WI38 (cell line): ENCODE results near the gene ZNF544.
A peak's percentile ranks its signal among the peaks of the same experiment; 100 is the strongest.

Experiments used
- H3K4me3 ChIP-seq: 2 replicates; pipeline ENCODE4 v1.5.1; 2011; ENCODE audit warnings: low read depth, mild to moderate bottlenecking, control low read depth, low read length
- TF ChIP-seq, protein P1 (sequence below): IDR thresholded peaks from 2 replicates; pipeline ENCODE4 v1.5.1; 2012; ENCODE audit warnings: low read depth, mild to moderate bottlenecking, control low read depth, low read length

Gene ZNF544

DNA sequence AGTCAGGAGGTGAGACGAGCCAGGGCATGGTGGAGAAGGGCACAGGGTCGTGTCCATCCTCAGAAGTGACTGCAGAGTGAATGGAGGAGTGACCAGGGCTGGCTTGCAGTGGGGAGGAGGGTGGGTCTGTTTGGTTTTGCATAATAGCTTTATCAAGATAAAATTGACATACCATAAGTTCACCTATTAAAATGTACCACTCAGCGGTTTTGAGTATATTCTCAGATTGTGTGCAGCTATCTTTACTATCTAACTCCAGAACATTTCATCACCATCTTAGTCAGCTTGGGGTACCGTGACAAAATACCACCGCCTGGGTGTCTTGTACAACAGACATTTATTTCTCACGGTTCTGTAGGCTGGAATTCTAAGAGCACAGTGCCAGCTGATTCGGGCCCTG is 63.2 kb downstream of the ZNF544 start:
- no peak overlapping the region for H3K4me3 ChIP-seq
- TF ChIP-seq, protein P1, sequence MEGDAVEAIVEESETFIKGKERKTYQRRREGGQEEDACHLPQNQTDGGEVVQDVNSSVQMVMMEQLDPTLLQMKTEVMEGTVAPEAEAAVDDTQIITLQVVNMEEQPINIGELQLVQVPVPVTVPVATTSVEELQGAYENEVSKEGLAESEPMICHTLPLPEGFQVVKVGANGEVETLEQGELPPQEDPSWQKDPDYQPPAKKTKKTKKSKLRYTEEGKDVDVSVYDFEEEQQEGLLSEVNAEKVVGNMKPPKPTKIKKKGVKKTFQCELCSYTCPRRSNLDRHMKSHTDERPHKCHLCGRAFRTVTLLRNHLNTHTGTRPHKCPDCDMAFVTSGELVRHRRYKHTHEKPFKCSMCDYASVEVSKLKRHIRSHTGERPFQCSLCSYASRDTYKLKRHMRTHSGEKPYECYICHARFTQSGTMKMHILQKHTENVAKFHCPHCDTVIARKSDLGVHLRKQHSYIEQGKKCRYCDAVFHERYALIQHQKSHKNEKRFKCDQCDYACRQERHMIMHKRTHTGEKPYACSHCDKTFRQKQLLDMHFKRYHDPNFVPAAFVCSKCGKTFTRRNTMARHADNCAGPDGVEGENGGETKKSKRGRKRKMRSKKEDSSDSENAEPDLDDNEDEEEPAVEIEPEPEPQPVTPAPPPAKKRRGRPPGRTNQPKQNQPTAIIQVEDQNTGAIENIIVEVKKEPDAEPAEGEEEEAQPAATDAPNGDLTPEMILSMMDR = no peak

DNA sequence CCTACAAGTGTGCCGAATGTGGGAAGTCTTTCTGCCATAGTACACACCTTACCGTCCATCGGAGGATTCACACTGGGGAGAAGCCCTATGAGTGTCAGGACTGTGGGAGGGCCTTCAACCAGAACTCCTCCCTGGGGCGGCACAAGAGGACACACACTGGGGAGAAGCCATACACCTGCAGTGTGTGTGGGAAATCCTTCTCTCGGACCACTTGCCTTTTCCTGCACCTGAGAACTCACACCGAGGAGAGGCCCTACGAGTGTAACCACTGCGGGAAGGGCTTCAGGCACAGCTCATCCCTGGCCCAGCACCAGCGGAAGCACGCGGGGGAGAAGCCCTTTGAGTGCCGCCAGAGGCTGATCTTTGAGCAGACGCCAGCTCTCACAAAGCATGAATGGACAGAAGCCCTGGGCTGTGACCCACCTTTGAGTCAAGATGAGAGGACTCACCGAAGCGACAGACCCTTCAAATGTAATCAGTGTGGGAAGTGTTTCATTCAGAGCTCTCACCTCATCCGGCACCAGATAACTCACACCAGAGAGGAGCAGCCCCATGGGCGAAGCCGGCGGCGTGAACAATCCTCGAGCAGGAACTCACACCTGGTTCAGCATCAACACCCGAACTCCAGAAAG is 66.1 kb downstream of the ZNF544 start:
- no peak overlapping the region for H3K4me3 ChIP-seq
- TF ChIP-seq, protein P1 = no peak

DNA sequence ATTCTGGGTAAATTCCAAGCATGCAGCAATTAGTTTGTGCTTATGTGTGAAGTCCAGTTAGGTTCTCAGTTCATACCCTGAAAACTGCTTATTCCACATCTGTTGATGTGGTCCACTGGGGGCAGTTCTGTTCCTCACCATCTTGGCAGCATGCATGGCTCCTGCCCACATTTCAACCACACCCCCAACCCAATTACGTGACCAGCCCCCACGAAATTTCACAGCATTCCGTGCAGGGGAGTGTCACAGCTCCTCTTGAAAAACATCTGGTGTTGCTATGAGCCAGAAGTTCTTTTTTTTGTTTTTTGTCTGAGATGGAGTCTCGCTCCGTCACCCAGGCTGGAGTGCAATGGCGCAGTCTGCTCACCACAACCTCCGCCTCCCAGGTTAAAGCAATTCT is 67.4 kb downstream of the ZNF544 start:
- H3K4me3 ChIP-seq = no peak overlapping the region
- TF ChIP-seq, protein P1 = no peak

DNA sequence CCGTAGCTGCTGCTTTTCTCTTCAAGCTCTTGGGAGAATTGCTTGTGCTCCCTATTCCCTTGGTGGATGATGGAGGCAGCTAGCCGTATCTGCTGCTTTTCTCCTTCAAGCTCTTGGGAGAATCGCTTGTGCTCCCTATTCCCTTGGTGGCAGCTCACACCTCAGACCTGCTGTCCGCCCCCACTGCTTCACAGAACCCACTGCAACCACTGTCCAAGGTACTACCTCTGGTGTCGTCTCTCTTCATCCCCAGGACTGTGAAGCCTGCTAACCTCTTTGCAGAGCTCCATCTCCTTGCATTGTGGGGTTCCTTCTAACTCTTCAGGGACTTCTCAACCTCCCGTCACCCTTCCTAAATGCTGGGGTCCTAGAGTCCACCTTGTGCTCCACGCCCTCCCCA is 71.9 kb downstream of the ZNF544 start:
- no peak overlapping the region for H3K4me3 ChIP-seq
- TF ChIP-seq, protein P1 = no peak

DNA sequence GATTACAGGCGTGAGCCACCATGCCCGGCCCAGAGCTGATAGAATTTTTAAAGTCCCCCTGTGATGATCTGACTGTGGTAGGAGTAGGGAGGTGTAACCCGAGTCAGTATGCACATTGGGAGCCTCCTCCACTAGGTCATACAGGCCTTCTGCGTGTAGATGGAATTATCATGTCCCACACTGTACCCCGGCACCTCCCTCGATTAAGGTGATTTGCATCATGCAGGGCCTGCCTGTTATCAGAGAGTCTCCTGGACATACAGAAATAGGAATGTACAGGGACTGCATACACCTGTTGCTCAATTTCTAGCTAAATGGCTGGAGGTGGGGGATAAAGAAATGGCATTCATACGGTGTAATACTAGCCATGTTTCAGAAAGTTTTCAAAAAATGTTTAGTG is 75.5 kb downstream of the ZNF544 start:
- TF ChIP-seq, protein P1 = no peak
- no peak overlapping the region for H3K4me3 ChIP-seq

DNA sequence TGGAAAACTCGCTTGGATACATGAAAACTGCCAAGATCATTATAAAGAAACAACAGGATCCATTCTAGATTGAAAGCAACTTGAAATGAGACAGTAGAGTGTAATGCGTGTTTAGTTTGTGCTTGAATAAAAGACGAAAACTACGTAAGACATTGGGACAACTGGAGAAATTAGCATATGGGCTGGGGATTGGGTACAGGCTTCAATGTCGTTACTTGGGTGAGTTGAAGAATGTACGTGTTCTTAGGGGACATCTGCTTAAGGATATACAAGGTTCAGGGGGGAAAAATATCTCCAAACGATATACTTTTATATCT is 76.0 kb downstream of the ZNF544 start:
- TF ChIP-seq, protein P1 = no peak

DNA sequence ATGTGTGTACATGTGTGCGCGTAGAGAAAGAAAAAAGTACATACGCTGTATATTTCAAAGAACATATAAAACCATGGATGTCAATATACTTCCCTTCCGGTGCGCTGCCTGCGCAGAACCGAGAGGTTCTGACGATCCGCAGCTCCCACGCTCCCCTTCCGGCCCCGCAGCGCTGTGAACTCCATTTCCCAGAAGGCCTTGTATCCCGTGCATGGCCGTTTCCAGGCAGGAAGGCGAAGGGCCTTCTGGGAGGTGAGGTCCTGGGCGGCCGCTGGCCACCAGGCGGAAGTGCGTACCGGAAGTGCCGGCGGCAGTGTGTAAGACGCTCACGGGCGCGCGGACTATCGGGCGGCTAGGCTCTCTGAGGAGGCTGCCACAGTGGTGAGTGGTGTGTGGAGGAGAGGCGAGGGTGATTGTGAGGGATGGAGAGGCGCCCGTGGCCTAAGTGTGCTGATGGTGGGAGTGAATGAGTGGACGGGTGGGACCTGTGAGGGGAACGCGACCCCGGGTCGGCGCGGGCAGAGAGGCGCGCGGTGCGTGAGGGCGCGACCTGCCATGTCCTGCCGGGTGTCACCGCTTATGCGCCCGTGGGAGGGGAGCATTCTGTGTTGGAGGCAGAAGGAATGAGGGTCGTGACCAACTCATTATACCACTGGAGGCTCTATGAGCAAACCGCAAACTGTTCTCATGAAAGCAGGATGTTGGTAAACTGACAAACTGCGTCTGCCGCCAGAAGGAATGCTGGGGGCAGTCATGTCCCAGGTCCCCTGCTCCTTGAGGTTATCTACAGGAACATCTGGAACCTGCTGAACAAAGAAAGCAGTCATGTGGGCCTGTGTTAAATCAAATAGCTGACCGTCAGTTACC is 76.6 kb downstream of the ZNF544 start, which contains the start of gene ERVK3-1:
Gene ERVK3-1 (plus strand): TSS at position 313 of the 867 bp plus-strand sequence. CDS start 6,792 bp downstream, outside the sequence.
- peak within 1 kb of the TSS; percentile 86 for H3K4me3 ChIP-seq
- TF ChIP-seq, protein P1 = no peak

More for the DNA sequence above, 76.0 kb downstream of the ZNF544 start:
- H3K4me3 ChIP-seq = peak overlapping the region; percentile 86
